B cell (primary cell): ENCODE measurements around the gene RIC8A.

Experiments used
- CTCF ChIP-seq: fragments of 200-600 bp; IDR thresholded peaks from one replicate; pipeline ENCODE4 v1.8.0; 2022; ENCODE audit warnings: antibody characterized with exemption, mild to moderate bottlenecking
- EZH2 ChIP-seq: IDR thresholded peaks from 2 replicates; pipeline ENCODE4 v1.6.1; 2012; ENCODE audit warnings: borderline replicate concordance, low read depth, mild to moderate bottlenecking, moderate library complexity, low read length; ENCODE audit not compliant: insufficient read depth, poor library complexity, severe bottlenecking

GRCh38 chr11:200224-201003, 7.1 kb upstream of the RIC8A start:
- no peak for TF ChIP-seq CTCF
- no peak for TF ChIP-seq EZH2
